HepG2 (cell line): ENCODE results near the gene C5orf47. TPM values are rescaled to one million over a fixed set of nuclear protein-coding genes. Genes with fewer than 3 reads are reported as not detected.

ENCODE experiments used
- ATAC-seq: fragments of 200-7000 bp; cut with Tn5 transposase; 3 replicates; pipeline ENCODE4 v1.9.1; 2020; ENCODE audit warnings: mild to moderate bottlenecking, moderate library complexity
- BruUV-seq: library from RNA; stranded (reverse); fragments of 400-500 nt; replicated peaks from 2 replicates; lab custom pipeline; 2021; lab: Mats Ljungman, UMichigan
- CTCF ChIA-PET: fragments of 300-600 bp; formaldehyde crosslinking; extraction: SDS; loops from one replicate; lab custom pipeline; 2021; ENCODE audit warnings: low total read pairs, inconsistent platforms, low intra/inter-chr PET ratio; lab: Yijun Ruan, JAX
- POLR2A ChIA-PET: fragments of 350-600 bp; sonication (Branson Sonifier 250); formaldehyde crosslinking; loops from one replicate; lab custom pipeline; 2020; ENCODE audit warnings: antibody characterized with exemption, inconsistent platforms; lab: Yijun Ruan, JAX
- DNase-seq: peaks from one replicate; pipeline ENCODE4 v3.0.0-alpha.2; 2015; ENCODE audit warnings: low spot score
- FAIRE-seq: peaks from 3 replicates; lab custom pipeline; 2011; peaks lifted over from hg19 to GRCh38; lab: Jason Lieb, UNC
- H2AFZ ChIP-seq: one replicate; pipeline ENCODE4 v1.6.1; 2011; ENCODE audit warnings: low read length, inconsistent platforms
- H3K27ac ChIP-seq: fragments of 300-600 bp; 3 replicates; pipeline ENCODE4 v1.8.0; 2011; ENCODE audit warnings: mixed run types, mild to moderate bottlenecking, mixed read lengths, low read length, inconsistent platforms; ENCODE audit not compliant: insufficient read depth; ENCODE audit errors: extremely low read length
- H3K27me3 ChIP-seq, 2 experiments: fragments of 200-600 bp in 1 of 2; 2 replicates in 1 of 2; 3 replicates in 1 of 2; pipeline versions ENCODE4 v1.6.0 to v1.8.0; 2011; ENCODE audit warnings: low read length in 2 of 2, mild to moderate bottlenecking in 2 of 2, moderate library complexity in 2 of 2, inconsistent platforms in 1 of 2; ENCODE audit not compliant: insufficient read depth in 2 of 2, control insufficient read depth in 1 of 2
- H3K36me3 ChIP-seq, 2 experiments: fragments of 200-600 bp in 1 of 2; replicated peaks in 1 of 2; 2 replicates in 1 of 2; 3 replicates in 1 of 2; pipeline versions ENCODE4 v1.5.1 to v1.8.0; 2011; ENCODE audit warnings: low read length in 2 of 2, inconsistent platforms in 1 of 2; ENCODE audit not compliant: insufficient read depth in 2 of 2, control insufficient read depth in 1 of 2
- H3K4me1 ChIP-seq: 2 replicates; pipeline ENCODE4 v1.5.1; 2012; ENCODE audit warnings: low read length, inconsistent platforms; ENCODE audit not compliant: insufficient read depth
- H3K4me2 ChIP-seq: 2 replicates; pipeline ENCODE4 v1.6.0; 2011; ENCODE audit warnings: low read depth, low read length, inconsistent platforms
- H3K4me3 ChIP-seq, 3 experiments: fragments of 200-600 bp in 1 of 3; sonication (generic), shearing (Covaris generic) in 1 of 3; replicated peaks in 1 of 3; 2 replicates each; pipeline ENCODE4 v1.5.1; 2011 to 2016; ENCODE audit warnings: low read length in 3 of 3, inconsistent platforms in 2 of 3, low read depth in 2 of 3, mild to moderate bottlenecking in 2 of 3, control low read depth in 1 of 3, mixed read lengths in 1 of 3; ENCODE audit not compliant: insufficient read depth in 1 of 3
- H3K79me2 ChIP-seq: one replicate; pipeline ENCODE4 v1.6.1; 2011; ENCODE audit warnings: low read length, inconsistent platforms; ENCODE audit not compliant: insufficient read depth
- H3K9ac ChIP-seq: 2 replicates; pipeline ENCODE4 v1.6.0; 2011; ENCODE audit warnings: mild to moderate bottlenecking, low read depth, low read length, inconsistent platforms; ENCODE audit not compliant: insufficient read depth
- H3K9me3 ChIP-seq: 2 replicates; pipeline ENCODE4 v1.5.1; 2012; ENCODE audit warnings: mild to moderate bottlenecking, low read length
- H4K20me1 ChIP-seq: 2 replicates; pipeline ENCODE4 v1.6.0; 2011; ENCODE audit warnings: inconsistent platforms, mild to moderate bottlenecking, low read length, moderate library complexity; ENCODE audit not compliant: insufficient read depth
- CCAR2 ChIP-seq: fragments of 200-400 bp; formaldehyde crosslinking; optimal IDR thresholded peaks from 2 replicates; pipeline ENCODE3; 2018; ENCODE audit warnings: low read depth, mild to moderate bottlenecking, low read length, moderate library complexity
- HINFP ChIP-seq: sonication (generic); formaldehyde crosslinking; IDR thresholded peaks from 2 replicates; pipeline ENCODE4 v1.4.0; 2020; ENCODE audit warnings: low read depth, mild to moderate bottlenecking, missing genetic modification reagents
- HOXA5 ChIP-seq: sonication (generic); formaldehyde crosslinking; IDR thresholded peaks from 2 replicates; pipeline ENCODE4 v1.4.0; 2020; ENCODE audit warnings: missing genetic modification reagents
- JDP2 ChIP-seq: sonication (generic); formaldehyde crosslinking; IDR thresholded peaks from 2 replicates; pipeline ENCODE4 v1.8.1; 2022; ENCODE audit warnings: missing genetic modification reagents, borderline replicate concordance
- KDM2A ChIP-seq: sonication (generic); formaldehyde crosslinking; IDR thresholded peaks from 2 replicates; pipeline ENCODE4 v1.4.0; 2020; ENCODE audit warnings: low read depth, missing genetic modification reagents, borderline replicate concordance
- MIER2 ChIP-seq: IDR thresholded peaks from 2 replicates; pipeline ENCODE4 v1.6.1; 2016; ENCODE audit warnings: missing biosample characterization, missing genetic modification reagents
- PAXIP1 ChIP-seq: sonication (generic); formaldehyde crosslinking; conservative IDR thresholded peaks from 2 replicates; pipeline ENCODE4 v1.4.0; 2020; ENCODE audit warnings: mild to moderate bottlenecking, missing genetic modification reagents, moderate library complexity
- RCOR2 ChIP-seq: IDR thresholded peaks from 2 replicates; pipeline ENCODE4 v1.6.1; 2016; ENCODE audit warnings: missing biosample characterization, missing genetic modification reagents
- REL ChIP-seq: sonication (generic); formaldehyde crosslinking; conservative IDR thresholded peaks from 2 replicates; pipeline ENCODE4 v1.8.0; 2022; ENCODE audit warnings: mild to moderate bottlenecking, missing genetic modification reagents, moderate library complexity
- STAT6 ChIP-seq: sonication (generic); formaldehyde crosslinking; IDR thresholded peaks from 2 replicates; pipeline ENCODE4 v1.4.0; 2020; ENCODE audit warnings: missing genetic modification reagents, mild to moderate bottlenecking, borderline replicate concordance
- ZBTB34 ChIP-seq: sonication (generic); formaldehyde crosslinking; IDR thresholded peaks from 2 replicates; pipeline ENCODE4 v1.8.0; 2022; ENCODE audit warnings: mild to moderate bottlenecking, missing genetic modification reagents
- ZNF180 ChIP-seq: sonication (generic); formaldehyde crosslinking; IDR thresholded peaks from 2 replicates; pipeline ENCODE4 v1.4.0; 2020; ENCODE audit warnings: low read depth, missing genetic modification reagents, borderline replicate concordance
- ZNF747 ChIP-seq: sonication (generic); formaldehyde crosslinking; IDR thresholded peaks from 2 replicates; pipeline ENCODE4 v1.8.1; 2023; ENCODE audit warnings: missing genetic modification reagents, mild to moderate bottlenecking, borderline replicate concordance
- ZNF850 ChIP-seq: sonication (generic); formaldehyde crosslinking; conservative IDR thresholded peaks from 2 replicates; pipeline ENCODE4 v1.9.0; 2021; ENCODE audit warnings: mild to moderate bottlenecking, missing genetic modification reagents
- WGBS: methylation state at CpG from one replicate; pipeline ENCODE4 v1.1.6; 2017; ENCODE audit warnings: low lambda C conversion rate; 5-methylcytosine and 5-hydroxymethylcytosine counted together
- in situ Hi-C: cut with HindIII; loops from 2 replicates; pipeline ENCODE4 v1.10.0; 2017; ENCODE audit warnings: low pct_unique_long_range_greater_than_20kb; ENCODE audit not compliant: extremely low pct_ligation_motif_present
- intact Hi-C: fragments of 100-400 bp; cut with micrococcal nuclease; formaldehyde crosslinking; loops from one replicate; pipeline ENCODE4 v1.10.0; 2022; ENCODE audit not compliant: unreplicated experiment
- polyA plus RNA-seq, 8 experiments: library from polyadenylated mRNA; depleted of rRNA in 3 of 8; stranded (reverse) in 7 of 8; unstranded in 1 of 8; fragments of >200 nt; fragmentation: Illumina TruSeq in 4 of 8; extraction: Trizol in 4 of 8; gene quantifications; 2 replicates each; pipeline versions ENCODE4 v1.2.1 to v1.2.3, GENCODE V29; 2011 to 2016; ENCODE audit warnings: low read depth in 4 of 8, missing spikeins in 1 of 8, mixed read lengths in 1 of 8; ENCODE audit not compliant: insufficient read depth in 1 of 8
- total RNA-seq, 5 experiments: library from RNA; depleted of rRNA; stranded (reverse); fragments of >200 nt; fragmentation: Illumina TruSeq; extraction: Trizol; gene quantifications; 2 replicates each; pipeline ENCODE4 v1.2.3, GENCODE V29; 2016; ENCODE audit warnings: low read depth in 1 of 5

C5orf47 gene
- total and polyA plus RNA-seq, 2 of the 13 experiments (the other 11 are each of a cell fraction or from before 2014, with no cell fraction given), result not detected

GRCh38 chr5:174047472-174048099, 58.6 kb downstream of the C5orf47 start:
- no peak overlapping the region for H3K4me3 ChIP-seq
- H3K4me1 ChIP-seq, result no peaks in the 10 kb centered on the region
- H2AFZ ChIP-seq, result no peak overlapping the region
- H3K27ac ChIP-seq, result no peak overlapping the region
- in situ Hi-C loops, result loop anchor here (5.0 kb wide), 1 partner anchor 265 kb away; no protein-coding TSS in a partner anchor
- no peaks in the 10 kb centered on the region for H3K9me3 ChIP-seq
- H3K27me3 ChIP-seq, result no peaks in the 10 kb centered on the region
- DNase-seq (no peak), ATAC-seq (no peak), FAIRE-seq (no peak)
- CTCF ChIA-PET, result no interaction called here
- H3K4me2 ChIP-seq, result no peak overlapping the region
- intact Hi-C loops, result no loop called here
- BruUV-seq, result no TSS peak
- POLR2A ChIA-PET, result no interaction called here
- H4K20me1 ChIP-seq, result 0 out of 2 replicates have a peak, but pooled peaks cover 3% of the 10 kb centered on the region
- H3K79me2 ChIP-seq, result no peaks in the 10 kb centered on the region
- no peak overlapping the region for H3K9ac ChIP-seq
- H3K36me3 ChIP-seq, result no peaks in the 10 kb centered on the region
- 3% methylated on average over 4 of the region's 4 CpGs for WGBS
- TF ChIP-seq JDP2 (CRISPR knock-in tag) (no peak), KDM2A (no peak), ZNF850 (CRISPR knock-in tag) (no peak), PAXIP1 (CRISPR knock-in tag) (no peak), ZNF747 (no peak), HINFP (CRISPR knock-in tag) (no peak), RCOR2 (CRISPR knock-in tag) (no peak), ZNF180 (CRISPR knock-in tag) (no peak), MIER2 (CRISPR knock-in tag) (no peak), ZBTB34 (CRISPR knock-in tag) (no peak), REL (CRISPR knock-in tag) (no peak), HOXA5 (CRISPR knock-in tag) (no peak), STAT6 (no peak), CCAR2 (no peak)
- TF ChIP-seq, all 625 proteins: peak for 0
